Activated CD8-positive, alpha-beta memory T cell treated with anti-CD3 and anti-CD28 coated beads for 1 hour (primary cell): ENCODE data around the gene RPL22L1.
"Not testable (repeated sequence)": the region's sequence is repeated elsewhere in the genome, so short reads cannot be mapped to it uniquely, and the experiment has no call there.

Experiments used
- DNase-seq, 2 donors: peaks; one replicate each; pipeline ENCODE4 v3.0.0-alpha.2; 2020; ENCODE audit warnings: low read depth in 1 of 2; ENCODE audit errors: extremely low read depth in 1 of 2

The RPL22L1 gene

GRCh38 chr3:170836491-170836890 lies 33.5 kb downstream of the RPL22L1 start:
- no peak for DNase-seq

- DNase-seq, result no peak
These were observed 34.7 kb downstream of the RPL22L1 start for GRCh38 chr3:170835336-170835735.

GRCh38 chr3:170830580-170830979 lies 39.4 kb downstream of the RPL22L1 start:
- DNase-seq, result no peak

- DNase-seq, result no peak
These were observed 40.3 kb downstream of the RPL22L1 start for GRCh38 chr3:170829546-170830272.

- DNase-seq, result no peak
These were observed 43.9 kb downstream of the RPL22L1 start for GRCh38 chr3:170826047-170826446.

GRCh38 chr3:170823562-170823961 lies 46.4 kb downstream of the RPL22L1 start:
- not testable (repeated sequence) for DNase-seq

- DNase-seq, result not testable (repeated sequence)
These were observed 51.7 kb downstream of the RPL22L1 start for GRCh38 chr3:170818325-170818724.

- DNase-seq, result not testable (repeated sequence)
These were observed 52.5 kb downstream of the RPL22L1 start for GRCh38 chr3:170817471-170817870.

- DNase-seq, result no peak
These were observed 53.2 kb downstream of the RPL22L1 start for GRCh38 chr3:170816841-170817240.

- DNase-seq, result no peak
These were observed 53.7 kb downstream of the RPL22L1 start for GRCh38 chr3:170816341-170816740.

- no peak for DNase-seq
These were observed 54.1 kb downstream of the RPL22L1 start for GRCh38 chr3:170815936-170816335.

GRCh38 chr3:170815340-170815739 lies 54.7 kb downstream of the RPL22L1 start:
- DNase-seq, result no peak
